Subcutaneous abdominal adipose tissue (tissue), 5 donors: ENCODE data around the gene A4GNT.

Experiments
- H3K27ac ChIP-seq: one replicate; pipeline ENCODE4 v1.7.0; 2013; ENCODE audit warnings: low read depth, mild to moderate bottlenecking, inconsistent platforms, low read length, moderate library complexity
- H3K27me3 ChIP-seq, 5 donors: one replicate each; pipeline ENCODE4 v1.7.0; 2013; ENCODE audit warnings: low read length in 5 of 5, inconsistent platforms in 1 of 5; ENCODE audit not compliant: control insufficient read depth in 5 of 5, insufficient read depth in 4 of 5
- H3K36me3 ChIP-seq, 5 donors: one replicate each; pipeline ENCODE4 v1.7.0; 2013; ENCODE audit warnings: low read length in 5 of 5; ENCODE audit not compliant: control insufficient read depth in 5 of 5, insufficient read depth in 5 of 5
- H3K4me1 ChIP-seq, 5 donors: one replicate each; pipeline ENCODE4 v1.7.0; 2013; ENCODE audit warnings: low read length in 5 of 5, mild to moderate bottlenecking in 3 of 5, moderate library complexity in 1 of 5; ENCODE audit not compliant: control insufficient read depth in 5 of 5, insufficient read depth in 5 of 5
- H3K4me3 ChIP-seq, 5 donors: one replicate each; pipeline ENCODE4 v1.7.0; 2013; ENCODE audit warnings: low read length in 5 of 5, low read depth in 1 of 5
- H3K9ac ChIP-seq, 5 donors: one replicate each; pipeline ENCODE4 v1.7.0; 2013; ENCODE audit warnings: low read length in 5 of 5, mild to moderate bottlenecking in 4 of 5, moderate library complexity in 3 of 5
- H3K9me3 ChIP-seq, 5 donors: one replicate each; pipeline ENCODE4 v1.7.0; 2013; ENCODE audit warnings: low read length in 5 of 5; ENCODE audit not compliant: control insufficient read depth in 5 of 5
- donor health status: healthy.
- donor health status: healthy.
- donor health status: healthy.
- donor health status: healthy.
- donor health status: healthy.

A4GNT gene

GRCh38 chr3:138140940-138141339 is 8.8 kb upstream of the A4GNT start:
- Histone ChIP-seq H3K4me3 (no peak overlapping the region), H3K27me3 (no peaks in the 10 kb centered on the region), H3K9ac (no peak overlapping the region), H3K36me3 (no peaks in the 10 kb centered on the region), H3K27ac (no peak overlapping the region), H3K4me1 (peaks cover 0 to 9% (median 4%) of the 10 kb centered on the region in 5 donors), H3K9me3 (no peaks in the 10 kb centered on the region)

- Histone ChIP-seq H3K27me3 (no peaks in the 10 kb centered on the region), H3K27ac (no peak overlapping the region)
These were observed 7.5 kb upstream of the A4GNT start for GRCh38 chr3:138139691-138140090.

GRCh38 chr3:138137861-138138260 is 5.7 kb upstream of the A4GNT start:
- no peak overlapping the region for H3K4me3 ChIP-seq
- no peaks in the 10 kb centered on the region for H3K9me3 ChIP-seq
- H3K4me1 ChIP-seq: peaks cover 0 to 16% (median 6%) of the 10 kb centered on the region in 5 donors
- no peaks in the 10 kb centered on the region for H3K36me3 ChIP-seq
- no peak overlapping the region for H3K9ac ChIP-seq
- no peak overlapping the region for H3K27ac ChIP-seq
- no peaks in the 10 kb centered on the region for H3K27me3 ChIP-seq

More at GRCh38 chr3:138139691-138140090, 7.5 kb upstream of the A4GNT start:
- Histone ChIP-seq H3K9me3 (no peaks in the 10 kb centered on the region), H3K4me1 (peaks cover 0 to 9% (median 4%) of the 10 kb centered on the region in 5 donors), H3K9ac (no peak overlapping the region), H3K36me3 (no peaks in the 10 kb centered on the region), H3K4me3 (no peak overlapping the region)

- no peaks in the 10 kb centered on the region for H3K27me3 ChIP-seq
- no peak overlapping the region for H3K9ac ChIP-seq
- no peaks in the 10 kb centered on the region for H3K36me3 ChIP-seq
- no peak overlapping the region for H3K27ac ChIP-seq
- peaks cover 0 to 16% (median 6%) of the 10 kb centered on the region in 5 donors for H3K4me1 ChIP-seq
- H3K9me3 ChIP-seq: no peaks in the 10 kb centered on the region
- H3K4me3 ChIP-seq: no peak overlapping the region
These were observed 4.0 kb upstream of the A4GNT start for GRCh38 chr3:138136201-138136600.

GRCh38 chr3:138135833-138136194 is 3.6 kb upstream of the A4GNT start:
- H3K27ac ChIP-seq: no peak overlapping the region
- H3K4me3 ChIP-seq: no peak overlapping the region
- H3K4me1 ChIP-seq: peaks cover 0 to 16% (median 6%) of the 10 kb centered on the region in 5 donors
- no peaks in the 10 kb centered on the region for H3K9me3 ChIP-seq
- H3K36me3 ChIP-seq: no peaks in the 10 kb centered on the region
- no peak overlapping the region for H3K9ac ChIP-seq
- no peaks in the 10 kb centered on the region for H3K27me3 ChIP-seq

- Histone ChIP-seq H3K27ac (no peak overlapping the region), H3K27me3 (no peaks in the 10 kb centered on the region), H3K9me3 (no peaks in the 10 kb centered on the region), H3K9ac (no peak overlapping the region), H3K4me3 (no peak overlapping the region), H3K36me3 (no peaks in the 10 kb centered on the region), H3K4me1 (peaks cover 0 to 16% (median 6%) of the 10 kb centered on the region in 5 donors)
These were observed 3.1 kb upstream of the A4GNT start for GRCh38 chr3:138135146-138135832.

- peaks cover 0 to 3% (median 0%) of the 10 kb centered on the region in 5 donors for H3K9me3 ChIP-seq
- H3K4me3 ChIP-seq: no peak overlapping the region
- no peaks in the 10 kb centered on the region for H3K27me3 ChIP-seq
- no peak overlapping the region for H3K27ac ChIP-seq
- no peak overlapping the region for H3K9ac ChIP-seq
- H3K36me3 ChIP-seq: no peaks in the 10 kb centered on the region
- H3K4me1 ChIP-seq: peaks cover 0 to 15% (median 6%) of the 10 kb centered on the region in 5 donors
These were observed 4.4 kb downstream of the A4GNT start for GRCh38 chr3:138127636-138128365.

- H3K4me3 ChIP-seq: no peak overlapping the region
- H3K9ac ChIP-seq: no peak overlapping the region
- H3K9me3 ChIP-seq: peaks cover 0 to 3% (median 0%) of the 10 kb centered on the region in 5 donors
- peaks cover 0 to 15% (median 6%) of the 10 kb centered on the region in 5 donors for H3K4me1 ChIP-seq
- H3K27ac ChIP-seq: peak overlapping the region; percentile 39
- H3K27me3 ChIP-seq: no peaks in the 10 kb centered on the region
- H3K36me3 ChIP-seq: no peaks in the 10 kb centered on the region
These were observed 6.5 kb downstream of the A4GNT start for GRCh38 chr3:138125548-138126221.

GRCh38 chr3:138124706-138125355 is 7.4 kb downstream of the A4GNT start:
- Histone ChIP-seq H3K9ac (no peak overlapping the region), H3K4me1 (peaks cover 0 to 15% (median 6%) of the 10 kb centered on the region in 5 donors), H3K27me3 (no peaks in the 10 kb centered on the region), H3K36me3 (no peaks in the 10 kb centered on the region), H3K4me3 (no peak overlapping the region), H3K9me3 (peaks cover 0 to 3% (median 0%) of the 10 kb centered on the region in 5 donors), H3K27ac (peak overlapping the region; percentile 39)
